K562 (cell line): ENCODE results near the gene CRYBG2. TPM values are rescaled to one million over a fixed set of nuclear protein-coding genes. Genes with fewer than 3 reads are reported as not detected.
A peak's percentile ranks its signal among the peaks of the same experiment; 100 is the strongest.

ENCODE experiments used
- CEBPG ChIP-seq, 3 experiments: fragments of 200-800 bp in 1 of 3; sonication (Bioruptor generic) in 1 of 3; sonication (generic) in 1 of 3; formaldehyde crosslinking in 1 of 3; IDR thresholded peaks in 2 of 3; conservative IDR thresholded peaks in 1 of 3; 2 replicates each; pipeline versions ENCODE4 v1.6.1 to v1.8.0; 2016 to 2022; ENCODE audit warnings: missing compliant biosample characterization in 2 of 3, missing genetic modification characterization in 2 of 3, mild to moderate bottlenecking in 1 of 3, missing genetic modification reagents in 1 of 3
- CHD4 ChIP-seq: fragments of 200-600 bp; sonication (generic); IDR thresholded peaks from 3 replicates; pipeline ENCODE4 v1.6.1; 2012; ENCODE audit warnings: low read depth, mild to moderate bottlenecking, mixed read lengths, low read length, inconsistent platforms; ENCODE audit not compliant: insufficient read depth, insufficient replicate concordance, poor library complexity, severe bottlenecking
- CTBP1 ChIP-seq: fragments of 450-650 bp; IDR thresholded peaks from 2 replicates; pipeline ENCODE4 v1.6.1; 2016; ENCODE audit warnings: borderline replicate concordance
- FOXM1 ChIP-seq, 2 experiments: fragments of 450-650 bp in 1 of 2; sonication (generic) in 1 of 2; formaldehyde crosslinking in 1 of 2; IDR thresholded peaks; 2 replicates each; pipeline versions ENCODE4 v1.6.1 to v1.9.0; 2017 to 2022; ENCODE audit warnings: low read depth in 2 of 2, mild to moderate bottlenecking in 2 of 2, missing genetic modification reagents in 1 of 2, moderate library complexity in 1 of 2
- GABPB2 ChIP-seq: fragments of 250-450 bp; sonication (Bioruptor Pico); conservative IDR thresholded peaks from 2 replicates; pipeline ENCODE4 v1.5.1; 2021; ENCODE audit warnings: mild to moderate bottlenecking
- HBP1 ChIP-seq: fragments of 450-650 bp; formaldehyde crosslinking; IDR thresholded peaks from 2 replicates; pipeline ENCODE4 v1.4.0; 2022; ENCODE audit warnings: missing genetic modification characterization
- KLF10 ChIP-seq: fragments of 250-450 bp; sonication (Bioruptor Pico); IDR thresholded peaks from 2 replicates; pipeline ENCODE4 v1.6.1; 2021; ENCODE audit warnings: matching md5 sums
- MECOM ChIP-seq: fragments of 250-450 bp; sonication (Bioruptor Pico); IDR thresholded peaks from 2 replicates; pipeline ENCODE4 v1.8.0; 2022; ENCODE audit warnings: inconsistent platforms
- MTA2 ChIP-seq: fragments of 450-650 bp; IDR thresholded peaks from 2 replicates; pipeline ENCODE4 v1.6.1; 2016; ENCODE audit warnings: low read depth
- NKRF ChIP-seq: fragments of 450-650 bp; IDR thresholded peaks from 2 replicates; pipeline ENCODE4 v1.6.1; 2016; ENCODE audit warnings: borderline replicate concordance
- NRF1 ChIP-seq, 2 experiments: fragments of 450-650 bp; IDR thresholded peaks in 1 of 2; conservative IDR thresholded peaks in 1 of 2; 2 replicates each; pipeline ENCODE4 v1.6.1; 2014; ENCODE audit warnings: mild to moderate bottlenecking in 2 of 2
- RBM39 ChIP-seq: fragments of 200-400 bp; formaldehyde crosslinking; optimal IDR thresholded peaks from 2 replicates; pipeline ENCODE3; 2018; ENCODE audit warnings: low read depth, low read length
- SRSF1 ChIP-seq: fragments of 200-400 bp; formaldehyde crosslinking; IDR thresholded peaks from 2 replicates; pipeline ENCODE4 v1.6.1; 2017; ENCODE audit warnings: mild to moderate bottlenecking, low read depth, low read length, moderate library complexity
- TAF9B ChIP-seq: fragments of 450-650 bp; IDR thresholded peaks from 2 replicates; pipeline ENCODE4 v1.6.1; 2018; ENCODE audit warnings: mild to moderate bottlenecking; ENCODE audit not compliant: partially characterized antibody
- TBL1XR1 ChIP-seq, 2 experiments: IDR thresholded peaks; 2 replicates each; pipeline ENCODE4 v1.6.1; 2012; ENCODE audit warnings: improper control_type of control experiment in 2 of 2, low read length in 2 of 2, mild to moderate bottlenecking in 1 of 2
- ZBTB26 ChIP-seq: fragments of 450-650 bp; formaldehyde crosslinking; IDR thresholded peaks from 2 replicates; pipeline ENCODE4 v1.4.0; 2022; ENCODE audit warnings: missing genetic modification characterization
- ZBTB7A ChIP-seq: IDR thresholded peaks from 2 replicates; pipeline ENCODE4 v1.6.1; 2011; ENCODE audit warnings: low read depth, mild to moderate bottlenecking, low read length, moderate library complexity, borderline replicate concordance; ENCODE audit not compliant: control insufficient read depth
- ZFPM2 ChIP-seq: fragments of 250-450 bp; sonication (Bioruptor Pico); IDR thresholded peaks from 2 replicates; pipeline ENCODE4 v1.5.1; 2022; ENCODE audit warnings: mild to moderate bottlenecking
- ZNF197 ChIP-seq: fragments of 200-800 bp; sonication (Bioruptor generic); IDR thresholded peaks from 2 replicates; pipeline ENCODE4 v1.6.1; 2016; ENCODE audit warnings: low read depth, missing genetic modification characterization, missing compliant biosample characterization
- ZNF644 ChIP-seq: fragments of 200-800 bp; sonication (Bioruptor generic); IDR thresholded peaks from 2 replicates; pipeline ENCODE4 v1.6.1; 2016; ENCODE audit warnings: low read depth, missing genetic modification characterization, missing compliant biosample characterization
- ZNF699 ChIP-seq: fragments of 250-450 bp; sonication (Bioruptor Pico); IDR thresholded peaks from 2 replicates; pipeline ENCODE4 v1.8.0; 2021; ENCODE audit warnings: mild to moderate bottlenecking, moderate library complexity; ENCODE audit not compliant: insufficient replicate concordance
- ZNF785 ChIP-seq: fragments of 250-450 bp; sonication (Bioruptor Pico); IDR thresholded peaks from 2 replicates; pipeline ENCODE4 v1.4.0; 2020; ENCODE audit warnings: mild to moderate bottlenecking
- polyA plus RNA-seq, 8 experiments: library from polyadenylated mRNA; depleted of rRNA in 4 of 8; stranded (reverse) in 5 of 8; unstranded in 3 of 8; fragments of >200 nt; fragmentation: Nextera tagmentation in 2 of 8; fragmentation: Illumina TruSeq in 1 of 8; extraction: Ambion mirVana in 2 of 8; extraction: Trizol in 1 of 8; gene quantifications; 2 replicates each; pipeline versions ENCODE4 v1.2.1 to v1.2.3, GENCODE V29; 2011 to 2014; ENCODE audit warnings: inconsistent platforms in 1 of 8, missing spikeins in 1 of 8
- total RNA-seq, 7 experiments: library from RNA; depleted of rRNA in 6 of 7; stranded (reverse); fragments of >200 nt in 6 of 7; fragmentation: Illumina TruSeq in 2 of 7; extraction: Trizol in 2 of 7; gene quantifications; 2 replicates each; pipeline versions ENCODE4 v1.2.1 to v1.2.3, GENCODE V29; 2011 to 2021; ENCODE audit warnings: low replicate concordance in 1 of 7

The CRYBG2 gene
- total and polyA plus RNA-seq, 9 of the 15 experiments (the other 6 are each of a cell fraction or from before 2014, with no cell fraction given), result 0.39 to 8.5 (median 3.7) TPM

GRCh38 chr1:26378088-26378878, 24.4 kb upstream of the CRYBG2 start (continued):
- TF ChIP-seq NKRF, result peak; percentile 90
- peak; percentile 83 for TF ChIP-seq MTA2
- TF ChIP-seq ZBTB26 (CRISPR knock-in tag), result peak; percentile 1; the same call in 1 of the 2 replicates
- peak; percentile 63; the same call in 1 of the 2 replicates for TF ChIP-seq HBP1 (CRISPR knock-in tag)
- no peak for TF ChIP-seq GABPB2 (CRISPR knock-in tag)
- TF ChIP-seq TAF9B, result peak; percentile 99
- TF ChIP-seq KLF10 (CRISPR knock-in tag), result no peak
- TF ChIP-seq CHD4, result peak; percentile 93
- TF ChIP-seq FOXM1 (IDR thresholded peaks at IDR 0.05; ENCODE audit: low read depth), result peak; percentile 54; the same call in 1 of the 2 replicates
- no peak for TF ChIP-seq FOXM1 (CRISPR knock-in tag; IDR thresholded peaks at IDR 0.05; ENCODE audit: low read depth)
- peak; percentile 98 for TF ChIP-seq CTBP1
- peak; percentile 85 for TF ChIP-seq ZBTB7A
- peak; percentile 42 for TF ChIP-seq RBM39
- peak; percentile 91 for TF ChIP-seq MECOM (CRISPR knock-in tag)
- no peak for TF ChIP-seq SRSF1
- TF ChIP-seq ZNF644 (tag), result peak; percentile 74
- peak; percentile 7 to 61; a peak in 2 of 4 replicates for TF ChIP-seq TBL1XR1 (IDR thresholded peaks at IDR 0.05; ENCODE audit: low read length in 2 of 2)
- TF ChIP-seq ZNF197 (CRISPR knock-in tag), result peak; percentile 80
- TF ChIP-seq ZNF785 (CRISPR knock-in tag), result no peak
- 0 out of 2 replicates have a peak, but pooled peaks have one; percentile 49 for TF ChIP-seq CEBPG (CRISPR knock-in tag; IDR thresholded peaks at IDR 0.05)
- TF ChIP-seq CEBPG (tag; conservative IDR thresholded peaks at IDR 0.05 in 1 of 2, IDR thresholded peaks at IDR 0.05 in 1 of 2), result peak; percentile 56 to 82
- no peak for TF ChIP-seq ZFPM2 (CRISPR knock-in tag)
- TF ChIP-seq NRF1 (conservative IDR thresholded peaks at IDR 0.05 in 1 of 2, IDR thresholded peaks at IDR 0.05 in 1 of 2), result peak; percentile 64 to 72
- TF ChIP-seq ZNF699 (CRISPR knock-in tag), result no peak
